ENCODE data around the gene SYNPO.
A peak's percentile ranks its signal among the peaks of the same experiment; 100 is the strongest.

Gene SYNPO

GRCh38 chr5:150694612-150695011, 54.2 kb downstream of the SYNPO start:
- peak; percentile 73 for DNase-seq

GRCh38 chr5:150700246-150700593, 59.8 kb downstream of the SYNPO start:
- DNase-seq, result no peak

GRCh38 chr5:150700594-150701377, 60.3 kb downstream of the SYNPO start, which contains the start of gene RBM22:
TSS of gene RBM22 (minus strand) at chr5:150701062. CDS start at chr5:150700985, 77 bp downstream.
- peak; percentile 88 for DNase-seq

GRCh38 chr5:150703762-150704161, 63.3 kb downstream of the SYNPO start:
- no peak for DNase-seq

- DNase-seq, result no peak
Observed at GRCh38 chr5:150706776-150707390, 66.4 kb downstream of the SYNPO start.
